Renal cortex interstitium (tissue), 11 donors: Measurements from ENCODE around the gene FUOM. TPM values are rescaled to one million over a fixed set of nuclear protein-coding genes. Genes with fewer than 3 reads are reported as not detected.

Experiments used
- DNase-seq, 11 donors: peaks; one replicate each; pipeline ENCODE4 v3.0.0-alpha.2; 2013; ENCODE audit warnings: low read depth in 9 of 11, low spot score in 4 of 11; ENCODE audit errors: extremely low read depth in 1 of 11
- polyA plus RNA-seq, 3 donors: library from polyadenylated mRNA; unstranded; fragments of 120-200 nt; gene quantifications; one replicate each; pipeline ENCODE4 v1.2.1, GENCODE V29; 2013; ENCODE audit not compliant: insufficient read length in 3 of 3

The FUOM gene
- polyA plus RNA-seq, 3 donors: 14.3 to 22.4 (median 20.8) TPM

DNA sequence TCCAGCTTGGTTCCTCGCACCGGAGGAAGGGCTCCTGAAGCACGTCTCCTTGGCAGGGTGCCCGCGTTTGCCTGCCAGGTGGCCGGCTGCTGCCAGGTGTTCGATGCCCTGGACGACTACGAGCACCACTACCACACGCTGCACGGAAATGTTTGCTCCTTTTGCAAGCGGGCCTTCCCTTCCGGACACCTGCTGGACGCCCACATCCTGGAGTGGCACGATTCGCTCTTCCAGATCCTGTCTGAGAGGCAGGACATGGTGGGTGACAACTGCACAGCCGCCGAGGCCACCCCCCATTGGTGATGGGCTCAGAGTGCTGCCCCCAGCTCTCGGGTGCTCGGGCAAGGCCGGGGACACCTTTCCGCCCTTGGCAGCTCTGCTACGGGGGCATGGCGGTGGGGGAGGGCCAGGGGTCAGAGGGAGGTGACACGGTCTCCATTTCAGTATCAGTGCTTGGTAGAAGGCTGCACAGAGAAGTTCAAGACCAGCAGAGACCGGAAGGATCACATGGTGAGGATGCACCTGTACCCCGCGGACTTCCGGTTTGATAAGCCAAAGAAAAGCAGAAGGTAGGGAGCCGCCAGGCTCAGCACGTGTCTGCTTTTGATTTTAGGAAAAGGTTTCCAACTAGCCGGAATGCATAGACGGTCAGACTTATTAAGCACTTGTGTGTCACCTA lies 48.0 kb downstream of the FUOM start:
- no peak for DNase-seq

DNA sequence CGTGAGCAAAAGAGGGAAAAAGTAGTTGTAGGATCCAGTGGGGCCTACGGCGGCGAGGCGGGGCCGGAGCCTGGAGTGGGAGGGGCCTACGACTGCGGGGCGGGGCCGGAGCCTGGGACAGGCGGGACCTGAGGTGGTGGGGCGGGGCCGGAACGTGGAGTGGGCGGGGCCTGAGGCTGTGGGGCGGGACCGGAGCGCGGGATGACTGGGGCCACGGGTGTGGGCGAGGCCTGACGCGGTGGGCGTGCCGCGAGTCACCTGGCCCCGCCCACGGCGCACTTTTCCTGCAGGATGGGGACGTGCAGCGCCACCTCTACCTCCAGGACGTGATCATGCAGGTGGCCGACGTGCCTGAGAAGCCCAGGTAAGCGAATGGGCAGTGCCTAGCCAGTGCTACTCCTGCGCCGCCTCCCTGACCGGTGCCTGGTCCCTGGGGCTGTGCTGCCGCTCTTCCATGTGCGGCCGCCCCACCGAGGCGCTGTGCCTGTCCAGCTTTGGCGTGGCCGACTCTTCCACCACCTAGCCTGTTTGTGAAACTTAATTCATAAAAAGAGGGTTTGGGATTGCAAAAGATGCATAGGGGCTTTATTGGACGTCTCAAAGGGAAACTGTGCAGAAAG lies 48.6 kb downstream of the FUOM start:
- peak in 10 of 11 donors; percentile 61 to 82 (median 74) for DNase-seq

GRCh38 chr10:133308421-133309099 lies 49.3 kb downstream of the FUOM start, which contains the start of the genes TUBGCP2 and ZNF511:
TUBGCP2 (minus strand) TSS chr10:133308872; CDS start chr10:133302941, 5,931 bp downstream.
ZNF511 (plus strand) TSS chr10:133308914; CDS start chr10:133308944, 30 bp downstream.
- DNase-seq: peak in 9 of 11 donors; percentile 66 to 82 (median 78)

DNA sequence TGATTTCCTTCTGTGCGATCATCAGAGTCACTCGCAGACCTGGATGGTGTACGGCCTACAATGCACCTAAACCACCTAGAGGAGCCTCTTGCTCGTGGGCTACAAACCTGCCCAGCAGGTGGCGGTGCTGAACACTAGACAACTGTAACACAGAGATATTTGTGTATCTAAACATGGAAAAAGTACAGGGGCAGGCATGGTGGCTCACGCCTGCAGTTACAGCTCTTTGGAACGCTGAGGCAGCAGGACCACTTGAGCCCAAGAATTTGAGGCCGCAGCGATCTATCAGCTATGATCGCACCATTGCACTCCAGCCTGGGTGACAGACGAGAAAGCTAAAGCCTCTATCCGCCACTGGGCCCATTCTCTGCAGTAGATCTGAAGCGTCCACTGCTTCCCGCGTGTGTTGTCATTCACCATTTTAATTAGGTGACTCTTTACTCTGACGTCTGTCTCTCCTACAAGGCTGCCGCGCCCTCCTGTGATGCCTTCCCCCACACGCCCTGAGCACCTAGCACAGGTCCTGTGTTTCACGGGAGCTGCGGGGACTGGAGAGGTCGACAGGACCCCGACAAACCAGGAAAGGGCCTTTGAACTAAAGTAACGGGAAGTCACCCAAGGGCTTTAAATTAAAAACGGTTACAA lies 49.9 kb downstream of the FUOM start:
- DNase-seq: peak in 8 of 11 donors; percentile 66 to 84 (median 74)

DNA sequence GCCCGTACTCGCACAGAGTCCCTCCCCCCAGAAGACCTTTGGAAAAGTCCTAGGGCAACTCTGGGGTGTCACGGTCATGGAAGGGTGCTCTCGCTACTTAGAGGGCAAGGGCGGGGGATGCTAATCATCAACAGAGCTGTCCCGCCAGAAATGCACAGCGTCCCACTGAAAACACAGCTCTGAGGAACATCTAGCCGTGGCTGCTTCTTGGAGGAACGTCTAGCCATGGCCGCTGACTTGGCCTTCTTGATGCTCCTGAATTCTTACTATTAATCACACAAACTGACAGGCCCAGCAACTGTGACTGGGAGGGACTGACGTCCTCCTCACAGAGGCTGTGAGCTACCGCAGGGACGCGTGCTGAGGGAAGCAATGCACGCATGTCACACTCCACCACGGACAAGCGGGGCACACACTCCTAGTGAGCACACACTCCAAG lies 50.9 kb downstream of the FUOM start:
- no peak for DNase-seq

GRCh38 chr10:133306097-133306476 lies 51.7 kb downstream of the FUOM start:
- no peak for DNase-seq

Other genes with a start within 250 kb of the FUOM start
- gene KNDC1, start 197.8 kb downstream of the FUOM start, polyA plus RNA-seq: 1 to 10 TPM; 4.9 to 9.1 (median 7.8) TPM
- gene UTF1, start 127.8 kb downstream of the FUOM start, polyA plus RNA-seq: under 1 TPM in 1 of 3 donors, not detected in 2; 0.17 TPM
- under 1 TPM; 0.22 to 0.42 (median 0.33) TPM for gene VENTX, start 120.2 kb downstream of the FUOM start, polyA plus RNA-seq
- gene ADAM8, start 81.2 kb downstream of the FUOM start, polyA plus RNA-seq: 1 to 10 TPM; 2.3 to 3.3 (median 3.0) TPM
- 10 to 100 TPM; 59.2 to 79.8 (median 61.1) TPM for gene TUBGCP2, start 49.1 kb downstream of the FUOM start, polyA plus RNA-seq
- 10 to 100 TPM; 35.9 to 46.1 (median 37.4) TPM for gene ZNF511, start 49.1 kb downstream of the FUOM start, polyA plus RNA-seq
- gene CALY, start 21.1 kb downstream of the FUOM start, polyA plus RNA-seq: under 1 TPM in 2 of 3 donors, not detected in 1; 0.54 to 0.70 TPM
- 1 to 10 TPM; 3.3 to 9.0 (median 4.9) TPM for gene PRAP1, start 10.6 kb downstream of the FUOM start, polyA plus RNA-seq
- 100 to 1,000 TPM; 135 to 149 (median 139) TPM for gene ECHS1, start 15.3 kb upstream of the FUOM start, polyA plus RNA-seq
- 1 to 10 TPM; 4.9 to 9.2 (median 6.8) TPM for gene PAOX, start 21.2 kb upstream of the FUOM start, polyA plus RNA-seq
- 10 to 100 TPM; 59.4 to 88.6 (median 67.3) TPM for gene MTG1, start 36.1 kb upstream of the FUOM start, polyA plus RNA-seq
- 1 to 10 TPM; 3.1 to 5.6 (median 4.7) TPM for gene SPRN, start 66.6 kb upstream of the FUOM start, polyA plus RNA-seq
- 1 to 10 TPM; 2.1 to 3.9 (median 2.2) TPM for gene SCART1, start 95.9 kb upstream of the FUOM start, polyA plus RNA-seq
- 1 to 10 TPM; 1.7 to 2.3 (median 1.7) TPM for gene CYP2E1, start 169.3 kb upstream of the FUOM start, polyA plus RNA-seq
- gene SYCE1, start 207.6 kb upstream of the FUOM start, polyA plus RNA-seq: under 1 TPM; 0.22 to 0.77 (median 0.60) TPM